C4-2B (cell line): Measurements from ENCODE around the gene PEX14.

Experiments used
- H3K27ac ChIP-seq: fragments of 450-650 bp; 2 replicates; pipeline ENCODE4 v1.5.1; 2017
- CTCF ChIP-seq: fragments of 450-650 bp; conservative IDR thresholded peaks from 2 replicates; pipeline ENCODE4 v1.5.1; 2017; ENCODE audit warnings: mild to moderate bottlenecking
- ZFX ChIP-seq: fragments of 450-650 bp; IDR thresholded peaks from 2 replicates; pipeline ENCODE4 v1.6.1; 2017

The PEX14 gene

GRCh38 chr1:10540277-10541005, 65.7 kb downstream of the PEX14 start:
- TF ChIP-seq ZFX (no peak), CTCF (no peak)
- H3K27ac ChIP-seq, result no peak overlapping the region

GRCh38 chr1:10541286-10541685, 66.5 kb downstream of the PEX14 start:
- no peak for TF ChIP-seq ZFX
- TF ChIP-seq CTCF, result no peak
- H3K27ac ChIP-seq, result no peak overlapping the region

- TF ChIP-seq ZFX, result no peak
These were observed 69.5 kb downstream of the PEX14 start for GRCh38 chr1:10544239-10544638.

GRCh38 chr1:10546896-10547295, 72.1 kb downstream of the PEX14 start:
- TF ChIP-seq ZFX (no peak), CTCF (no peak)
- no peak overlapping the region for H3K27ac ChIP-seq

More at GRCh38 chr1:10544239-10544638, 69.5 kb downstream of the PEX14 start:
- H3K27ac ChIP-seq, result no peak overlapping the region

GRCh38 chr1:10549904-10550664, 75.3 kb downstream of the PEX14 start:
- no peak for TF ChIP-seq ZFX
- TF ChIP-seq CTCF, result no peak
- no peak overlapping the region for H3K27ac ChIP-seq

GRCh38 chr1:10553118-10553517, 78.4 kb downstream of the PEX14 start:
- no peak overlapping the region for H3K27ac ChIP-seq
- TF ChIP-seq CTCF (no peak), ZFX (no peak)

GRCh38 chr1:10555635-10556429, 81.1 kb downstream of the PEX14 start:
- TF ChIP-seq CTCF (no peak), ZFX (no peak)
- H3K27ac ChIP-seq, result no peak overlapping the region
